ENCODE results near the gene CCBE1. TPM values are rescaled to one million over a fixed set of nuclear protein-coding genes. Genes with fewer than 3 reads are reported as not detected.

CCBE1 gene
- total and polyA plus RNA-seq, 4 experiments from 2014 or later, result not detected

DNA sequence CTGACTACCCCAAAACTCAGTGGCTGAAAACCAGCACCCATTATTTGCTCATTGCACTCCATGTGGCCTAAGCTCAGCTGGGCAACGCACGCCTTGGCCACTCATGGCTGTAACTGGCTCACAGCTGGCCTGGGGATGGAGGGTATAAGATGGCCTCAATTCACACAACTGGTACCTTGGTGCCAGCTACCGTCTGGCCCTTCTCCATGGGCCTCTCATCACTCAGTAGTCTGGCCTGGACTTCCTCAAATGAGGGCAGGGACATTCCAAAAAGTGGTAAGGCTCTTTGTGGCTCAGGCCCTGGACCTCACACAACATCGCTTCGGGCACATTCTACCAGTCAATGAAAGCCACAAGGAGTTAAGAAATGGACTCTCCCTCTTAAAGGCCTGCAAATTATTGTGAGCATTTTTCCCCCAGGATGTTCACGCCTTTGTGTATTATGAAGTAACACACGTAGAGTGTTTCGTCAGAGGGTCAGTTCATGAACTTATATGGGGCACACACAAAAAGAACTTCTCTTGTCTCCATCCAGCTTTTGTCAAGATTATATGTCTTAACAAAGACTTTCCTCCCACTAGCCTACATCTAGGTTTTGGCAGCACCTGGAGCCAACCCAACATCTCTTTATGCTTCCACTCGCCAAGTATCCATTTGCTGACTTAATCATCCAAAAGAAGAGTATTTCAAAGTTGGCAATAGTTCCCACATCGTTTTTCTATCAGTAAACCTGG is 145.2 kb downstream of the CCBE1 start:
- no peaks in the 10 kb centered on the region for H3K9me3 ChIP-seq (ENCODE audit: control insufficient read depth in 1 of 2, low read length in 2 of 2)
- Mint-ChIP-seq H3K4me3 (no peak overlapping the region), H3K9me3 (peaks cover 0 to 2% (median 0%) of the 10 kb centered on the region in 8 donors), H3K36me3 (no peaks in the 10 kb centered on the region), H3K27ac (no peak overlapping the region), H3K4me1 (no peaks in the 10 kb centered on the region), H3K27me3 (peaks cover 0 to 3% of the 10 kb centered on the region in 2 donors)
- ChIA-PET CTCF (ENCODE audit: partially characterized antibody) (no interaction called here), POLR2A (ENCODE audit: partially characterized antibody) (no interaction called here)
- H3K4me3 ChIP-seq (ENCODE audit: low read length in 2 of 2), result no peak overlapping the region
- no peak overlapping the region for H3K27ac ChIP-seq (ENCODE audit: low read depth, low read length)
- intact Hi-C loops (cut with micrococcal nuclease), result no loop called here
- H3K27me3 ChIP-seq (ENCODE audit: insufficient read depth, low read length), result no peaks in the 10 kb centered on the region
- H3K36me3 ChIP-seq (ENCODE audit: insufficient read depth, low read length), result no peaks in the 10 kb centered on the region
- no peak for DNase-seq
- no peaks in the 10 kb centered on the region for H3K4me1 ChIP-seq (ENCODE audit: insufficient read depth, low read length)

DNA sequence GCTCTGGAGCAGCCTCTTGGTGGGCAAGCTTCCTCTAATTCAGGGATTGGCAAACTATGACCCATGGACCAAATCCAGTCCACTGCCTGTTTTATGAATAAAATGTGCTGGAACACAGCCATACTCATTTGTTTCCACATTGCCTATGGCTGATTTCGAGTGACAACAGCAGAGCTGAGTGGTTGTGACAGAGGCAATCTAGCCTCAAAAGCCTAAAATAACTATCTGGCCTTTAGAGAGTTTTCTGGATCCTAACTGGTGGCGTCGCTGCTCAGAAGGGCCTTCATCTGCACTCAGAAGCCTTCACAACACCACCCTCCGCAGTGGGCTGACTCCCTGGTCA is 147.1 kb downstream of the CCBE1 start:
- no peak for DNase-seq
- Mint-ChIP-seq H3K4me3 (no peak overlapping the region), H3K36me3 (no peaks in the 10 kb centered on the region), H3K27ac (no peak overlapping the region), H3K9me3 (peaks cover 0 to 2% (median 0%) of the 10 kb centered on the region in 8 donors), H3K4me1 (no peaks in the 10 kb centered on the region), H3K27me3 (peaks cover 2 to 5% of the 10 kb centered on the region in 2 donors)
- Histone ChIP-seq H3K27ac (ENCODE audit: low read depth, low read length) (no peak overlapping the region), H3K4me3 (ENCODE audit: low read length in 2 of 2) (no peak overlapping the region), H3K9me3 (ENCODE audit: control insufficient read depth in 1 of 2, low read length in 2 of 2) (no peaks in the 10 kb centered on the region), H3K36me3 (ENCODE audit: insufficient read depth, low read length) (no peaks in the 10 kb centered on the region), H3K4me1 (ENCODE audit: insufficient read depth, low read length) (no peaks in the 10 kb centered on the region), H3K27me3 (ENCODE audit: insufficient read depth, low read length) (no peaks in the 10 kb centered on the region)
- intact Hi-C loops (cut with micrococcal nuclease), result no loop called here
- ChIA-PET POLR2A (ENCODE audit: partially characterized antibody) (no interaction called here), CTCF (ENCODE audit: partially characterized antibody) (no interaction called here)

DNA sequence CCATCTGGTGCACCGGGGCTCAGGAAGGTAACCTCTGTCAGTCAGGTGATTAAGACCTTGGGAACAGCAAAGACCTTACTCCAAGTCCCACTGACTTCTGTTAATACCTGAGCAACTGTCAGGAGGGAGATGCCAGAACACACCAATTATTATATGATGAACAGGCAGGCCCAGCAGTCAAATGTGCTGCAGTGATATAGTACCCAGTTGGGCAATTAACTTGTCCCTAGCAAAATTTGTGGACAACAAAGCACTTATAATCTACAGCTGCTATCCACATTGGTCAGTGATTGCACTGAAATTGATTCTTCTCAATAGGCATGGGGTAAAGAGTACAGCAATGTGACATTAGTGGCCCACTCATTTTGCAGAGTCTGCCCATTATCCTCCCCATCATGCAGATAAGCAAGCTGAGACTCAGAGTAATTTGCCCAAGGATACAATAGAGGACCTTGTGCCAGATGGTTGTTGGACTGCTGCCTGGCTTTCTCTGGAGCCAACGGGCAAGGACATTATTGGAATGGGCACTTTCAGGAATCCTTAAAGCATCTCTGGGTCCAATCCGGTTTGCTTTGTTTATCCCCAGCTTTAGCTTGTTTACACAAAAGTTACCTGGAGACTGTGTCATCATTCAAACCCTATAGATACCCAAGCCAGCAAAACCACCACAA is 147.6 kb downstream of the CCBE1 start:
- Mint-ChIP-seq H3K4me3 (no peak overlapping the region), H3K36me3 (no peaks in the 10 kb centered on the region), H3K9me3 (peaks cover 0 to 2% (median 0%) of the 10 kb centered on the region in 8 donors), H3K27me3 (peaks cover 2 to 5% of the 10 kb centered on the region in 2 donors), H3K4me1 (no peaks in the 10 kb centered on the region), H3K27ac (no peak overlapping the region)
- Histone ChIP-seq H3K4me1 (ENCODE audit: insufficient read depth, low read length) (no peaks in the 10 kb centered on the region), H3K36me3 (ENCODE audit: insufficient read depth, low read length) (no peaks in the 10 kb centered on the region), H3K27me3 (ENCODE audit: insufficient read depth, low read length) (no peaks in the 10 kb centered on the region), H3K27ac (ENCODE audit: low read depth, low read length) (no peak overlapping the region), H3K9me3 (ENCODE audit: control insufficient read depth in 1 of 2, low read length in 2 of 2) (no peaks in the 10 kb centered on the region), H3K4me3 (ENCODE audit: low read length in 2 of 2) (no peak overlapping the region)
- intact Hi-C loops (cut with micrococcal nuclease), result no loop called here
- ChIA-PET POLR2A (ENCODE audit: partially characterized antibody) (no interaction called here), CTCF (ENCODE audit: partially characterized antibody) (no interaction called here)
- no peak for DNase-seq

DNA sequence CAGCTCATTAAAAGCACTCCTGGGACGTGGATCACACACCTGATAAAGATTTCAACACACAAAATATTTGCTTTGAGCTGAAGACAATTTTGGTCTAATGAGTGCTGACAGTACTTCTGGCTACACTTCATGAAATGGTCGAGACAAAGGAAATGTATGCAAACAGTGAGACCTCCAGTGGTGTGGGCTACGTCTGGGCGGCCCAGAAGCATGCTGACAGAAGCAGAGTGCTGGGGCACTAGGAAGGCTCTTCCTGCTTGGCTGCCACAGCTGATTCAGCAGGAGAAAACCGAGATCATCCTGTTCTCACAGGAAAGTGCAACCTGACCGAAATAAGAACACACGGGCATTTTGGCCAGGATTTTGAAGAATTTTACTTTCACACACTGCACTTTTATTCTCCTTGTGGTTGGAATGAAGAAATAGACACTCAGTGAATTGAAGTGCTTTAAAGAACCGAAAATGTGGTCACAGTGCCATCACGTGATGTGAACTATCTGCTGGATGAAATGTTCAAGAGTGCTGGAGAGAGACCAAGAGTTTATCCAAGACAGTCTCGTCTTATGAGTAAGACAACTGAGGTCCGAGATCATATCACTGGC is 149.5 kb downstream of the CCBE1 start:
- no peak overlapping the region for H3K4me3 ChIP-seq (ENCODE audit: low read length in 2 of 2)
- H3K27ac Mint-ChIP-seq, result no peak overlapping the region
- DNase-seq, result no peak
- H3K27me3 Mint-ChIP-seq, result peaks cover 2 to 5% of the 10 kb centered on the region in 2 donors
- H3K36me3 ChIP-seq (ENCODE audit: insufficient read depth, low read length), result no peaks in the 10 kb centered on the region
- no peak overlapping the region for H3K27ac ChIP-seq (ENCODE audit: low read depth, low read length)
- ChIA-PET POLR2A (ENCODE audit: partially characterized antibody) (no interaction called here), CTCF (ENCODE audit: partially characterized antibody) (no interaction called here)
- no peak overlapping the region for H3K4me3 Mint-ChIP-seq
- H3K4me1 ChIP-seq (ENCODE audit: insufficient read depth, low read length), result no peaks in the 10 kb centered on the region
- intact Hi-C loops (cut with micrococcal nuclease), result no loop called here
- H3K9me3 Mint-ChIP-seq, result peaks cover 0 to 2% (median 0%) of the 10 kb centered on the region in 8 donors
- no peaks in the 10 kb centered on the region for H3K36me3 Mint-ChIP-seq
- H3K27me3 ChIP-seq (ENCODE audit: insufficient read depth, low read length), result no peaks in the 10 kb centered on the region
- no peaks in the 10 kb centered on the region for H3K4me1 Mint-ChIP-seq
- H3K9me3 ChIP-seq (ENCODE audit: control insufficient read depth in 1 of 2, low read length in 2 of 2), result no peaks in the 10 kb centered on the region

DNA sequence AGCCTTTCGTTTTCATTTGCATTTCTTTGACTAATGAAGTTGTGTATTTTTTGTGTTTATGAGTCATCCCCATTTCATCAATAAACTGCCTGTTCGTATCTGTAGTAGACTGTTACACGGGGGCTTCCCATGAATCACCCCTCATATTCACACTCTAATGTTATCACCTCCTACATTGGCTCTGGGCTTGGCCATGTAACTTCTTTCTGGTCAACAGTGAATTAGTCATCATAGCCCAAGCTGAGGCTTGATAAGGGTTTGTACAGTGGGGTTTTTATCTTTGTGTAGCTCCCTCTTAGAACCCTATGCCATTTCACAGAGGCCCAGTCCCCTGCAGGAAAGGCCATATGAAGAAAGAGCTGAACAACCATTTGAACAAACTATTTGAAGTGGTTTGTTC is 151.0 kb downstream of the CCBE1 start:
- Histone ChIP-seq H3K9me3 (ENCODE audit: control insufficient read depth in 1 of 2, low read length in 2 of 2) (no peaks in the 10 kb centered on the region), H3K4me1 (ENCODE audit: insufficient read depth, low read length) (no peaks in the 10 kb centered on the region), H3K4me3 (ENCODE audit: low read length in 2 of 2) (no peak overlapping the region), H3K27ac (ENCODE audit: low read depth, low read length) (no peak overlapping the region), H3K27me3 (ENCODE audit: insufficient read depth, low read length) (no peaks in the 10 kb centered on the region), H3K36me3 (ENCODE audit: insufficient read depth, low read length) (no peaks in the 10 kb centered on the region)
- Mint-ChIP-seq H3K27me3 (peaks cover 2 to 5% of the 10 kb centered on the region in 2 donors), H3K4me3 (no peak overlapping the region), H3K27ac (no peak overlapping the region), H3K9me3 (peaks cover 0 to 3% (median 0%) of the 10 kb centered on the region in 8 donors), H3K4me1 (no peaks in the 10 kb centered on the region), H3K36me3 (no peaks in the 10 kb centered on the region)
- CTCF ChIA-PET (ENCODE audit: partially characterized antibody), result no interaction called here
- DNase-seq, result no peak
- intact Hi-C loops (cut with micrococcal nuclease), result no loop called here
- POLR2A ChIA-PET (ENCODE audit: partially characterized antibody), result no interaction called here

DNA sequence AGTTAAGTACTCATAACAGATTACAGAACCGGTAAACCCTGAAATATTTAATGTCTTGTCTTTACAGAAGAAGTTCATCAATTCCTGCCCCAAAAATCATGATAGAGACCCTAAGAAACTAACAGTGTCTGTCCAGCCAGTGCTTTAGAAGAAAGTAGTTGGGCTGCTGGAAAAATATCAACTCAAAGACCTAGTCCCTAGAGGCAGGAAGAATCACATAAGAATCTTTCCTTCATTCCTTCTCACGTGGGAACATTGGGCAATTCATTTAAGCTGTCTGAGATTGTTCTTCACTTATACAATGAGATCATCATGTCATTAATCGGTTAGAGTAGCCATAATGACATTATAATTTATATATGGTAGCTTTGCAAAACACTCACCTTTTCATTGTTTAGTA is 156.4 kb downstream of the CCBE1 start:
- H3K27ac ChIP-seq (ENCODE audit: low read depth, low read length), result no peak overlapping the region
- POLR2A ChIA-PET (ENCODE audit: partially characterized antibody), result no interaction called here
- Mint-ChIP-seq H3K27me3 (peaks cover 4 to 7% of the 10 kb centered on the region in 2 donors), H3K27ac (no peak overlapping the region), H3K9me3 (peaks cover 0 to 5% (median 0%) of the 10 kb centered on the region in 8 donors), H3K36me3 (no peaks in the 10 kb centered on the region), H3K4me1 (peaks cover 0 to 3% (median 0%) of the 10 kb centered on the region in 4 donors), H3K4me3 (no peak overlapping the region)
- no peaks in the 10 kb centered on the region for H3K36me3 ChIP-seq (ENCODE audit: insufficient read depth, low read length)
- no peaks in the 10 kb centered on the region for H3K27me3 ChIP-seq (ENCODE audit: insufficient read depth, low read length)
- no peaks in the 10 kb centered on the region for H3K4me1 ChIP-seq (ENCODE audit: insufficient read depth, low read length)
- no peak overlapping the region for H3K4me3 ChIP-seq (ENCODE audit: low read length in 2 of 2)
- CTCF ChIA-PET (ENCODE audit: partially characterized antibody), result no interaction called here
- H3K9me3 ChIP-seq (ENCODE audit: control insufficient read depth in 1 of 2, low read length in 2 of 2), result no peaks in the 10 kb centered on the region
- no peak for DNase-seq
- intact Hi-C loops (cut with micrococcal nuclease), result no loop called here

DNA sequence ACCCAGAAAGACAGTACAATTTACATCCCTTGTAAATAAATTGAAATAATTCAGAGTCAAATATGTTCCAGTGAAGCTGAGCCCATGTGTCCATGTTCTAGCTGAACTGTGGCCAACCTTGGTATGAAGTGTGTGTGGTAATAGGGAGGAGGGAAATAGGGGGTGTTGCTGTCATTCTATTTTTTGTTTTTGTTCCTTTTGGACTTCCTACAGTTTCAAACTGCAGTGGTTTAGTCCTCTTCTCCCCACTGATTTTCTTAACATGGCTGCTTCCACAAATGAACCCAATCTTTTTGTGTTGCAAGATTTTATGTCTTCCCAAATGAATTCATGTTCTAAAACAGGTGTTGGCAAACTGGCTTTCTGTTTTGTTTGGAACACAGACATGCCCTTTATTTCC is 156.9 kb downstream of the CCBE1 start:
- DNase-seq, result no peak

More for the DNA sequence above, 156.9 kb downstream of the CCBE1 start:
- H3K9me3 ChIP-seq (ENCODE audit: control insufficient read depth in 1 of 2, low read length in 2 of 2), result no peaks in the 10 kb centered on the region
- intact Hi-C loops (cut with micrococcal nuclease), result no loop called here
- H3K27me3 ChIP-seq (ENCODE audit: insufficient read depth, low read length), result no peaks in the 10 kb centered on the region
- H3K36me3 ChIP-seq (ENCODE audit: insufficient read depth, low read length), result no peaks in the 10 kb centered on the region
- Mint-ChIP-seq H3K9me3 (peaks cover 0 to 5% (median 0%) of the 10 kb centered on the region in 8 donors), H3K27me3 (peaks cover 4 to 5% of the 10 kb centered on the region in 2 donors), H3K4me3 (no peak overlapping the region), H3K4me1 (peaks cover 0 to 3% (median 0%) of the 10 kb centered on the region in 4 donors), H3K36me3 (no peaks in the 10 kb centered on the region), H3K27ac (no peak overlapping the region)
- H3K4me3 ChIP-seq (ENCODE audit: low read length in 2 of 2), result no peak overlapping the region
- CTCF ChIA-PET (ENCODE audit: partially characterized antibody), result no interaction called here
- no peak overlapping the region for H3K27ac ChIP-seq (ENCODE audit: low read depth, low read length)
- no peaks in the 10 kb centered on the region for H3K4me1 ChIP-seq (ENCODE audit: insufficient read depth, low read length)
- POLR2A ChIA-PET (ENCODE audit: partially characterized antibody), result no interaction called here

All from CD4-positive, alpha-beta memory T cell (primary cell).